Ecto neural progenitor cell (in vitro differentiated cells): ENCODE data around the gene NAXD.
"Not testable (repeated sequence)": the region's sequence is repeated elsewhere in the genome, so short reads cannot be mapped to it uniquely, and the experiment has no call there.

Source experiments
- DNase-seq: peaks from one replicate; pipeline ENCODE4 v3.0.0-alpha.2; 2018; ENCODE audit warnings: low spot score

NAXD gene

DNA sequence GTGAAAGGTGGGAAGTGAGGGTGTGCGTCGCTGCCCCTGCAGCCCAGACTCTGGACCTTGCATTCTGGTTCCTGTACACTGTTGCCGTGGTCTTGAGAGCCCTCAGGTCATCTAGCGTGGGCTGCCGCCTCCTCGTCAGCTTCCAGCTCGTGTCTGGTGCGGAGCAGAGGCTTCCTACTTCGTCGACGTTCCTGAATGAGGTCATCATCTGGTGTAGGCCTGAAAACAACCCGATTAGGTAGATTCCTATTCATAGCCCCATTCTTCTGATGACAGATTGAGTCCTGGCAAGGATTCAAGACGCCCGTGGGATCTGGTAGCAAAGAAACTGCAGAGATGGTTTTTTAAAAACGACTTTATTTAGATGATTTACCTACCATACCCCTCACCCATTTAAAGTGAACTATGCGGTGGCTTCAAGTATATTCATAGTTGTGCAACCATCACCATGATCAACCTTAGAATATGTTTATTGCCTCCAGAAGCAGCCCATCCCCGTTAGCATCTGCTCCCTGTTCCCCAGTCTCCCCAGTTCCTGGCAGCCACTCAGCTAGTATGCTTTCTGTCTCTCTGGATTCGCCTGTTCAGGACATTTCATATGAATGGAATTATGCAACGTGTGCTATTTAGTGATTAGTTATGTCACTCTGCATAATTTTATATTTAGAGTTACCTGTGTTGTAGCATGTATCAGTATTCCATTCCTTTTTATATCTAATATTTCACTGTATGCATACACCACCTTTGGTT lies 13.8 kb downstream of the NAXD start:
- no peak for DNase-seq

GRCh38 chr13:110629735-110630134 lies 14.4 kb downstream of the NAXD start:
- DNase-seq: no peak

DNA sequence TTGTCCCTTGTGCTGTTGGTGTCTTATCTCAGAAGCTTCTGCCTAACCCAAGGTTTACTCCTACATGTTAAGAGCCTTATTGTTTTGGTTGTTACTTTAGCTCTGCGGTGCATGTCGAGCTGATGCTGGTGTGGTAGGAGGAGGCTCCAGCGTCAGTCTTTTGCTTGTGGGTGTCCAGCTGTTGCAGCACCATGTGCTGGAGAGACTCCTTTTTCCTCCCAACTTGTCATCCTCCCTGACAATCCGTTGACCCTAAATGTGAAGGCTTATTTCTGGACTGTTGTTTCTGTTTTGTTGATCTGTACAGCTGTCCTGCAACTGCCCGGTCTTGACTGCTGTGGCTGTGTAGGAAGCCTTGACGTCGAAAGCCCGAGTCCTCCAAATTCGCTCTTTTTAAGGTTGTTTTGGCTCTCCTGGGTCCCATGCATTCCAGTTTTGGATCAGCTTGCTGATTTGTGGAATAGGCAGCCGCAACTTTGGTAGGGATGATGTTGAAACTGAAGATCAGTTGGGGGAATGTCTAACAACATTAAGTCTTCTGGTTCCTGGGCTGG lies 15.3 kb downstream of the NAXD start:
- DNase-seq: no peak

DNA sequence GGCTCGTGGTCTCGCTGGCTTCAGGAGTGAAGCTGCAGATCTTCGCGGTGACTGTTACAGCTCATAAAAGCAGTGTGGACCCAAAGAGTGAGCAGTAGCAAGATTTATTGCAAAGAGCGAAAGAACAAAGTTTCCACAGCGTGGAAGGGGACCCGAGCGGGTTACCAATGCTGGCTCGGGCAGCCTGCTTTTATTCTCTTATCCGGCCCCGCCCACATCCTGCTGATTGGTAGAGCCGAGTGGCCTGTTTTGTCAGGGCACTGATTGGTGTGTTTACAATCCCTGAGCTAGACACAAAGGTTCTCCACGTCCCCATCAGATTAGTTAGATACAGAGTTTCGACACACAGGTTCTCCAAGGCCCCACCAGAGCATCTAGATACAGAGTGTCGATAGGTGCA lies 16.9 kb downstream of the NAXD start:
- not testable (repeated sequence) for DNase-seq

DNA sequence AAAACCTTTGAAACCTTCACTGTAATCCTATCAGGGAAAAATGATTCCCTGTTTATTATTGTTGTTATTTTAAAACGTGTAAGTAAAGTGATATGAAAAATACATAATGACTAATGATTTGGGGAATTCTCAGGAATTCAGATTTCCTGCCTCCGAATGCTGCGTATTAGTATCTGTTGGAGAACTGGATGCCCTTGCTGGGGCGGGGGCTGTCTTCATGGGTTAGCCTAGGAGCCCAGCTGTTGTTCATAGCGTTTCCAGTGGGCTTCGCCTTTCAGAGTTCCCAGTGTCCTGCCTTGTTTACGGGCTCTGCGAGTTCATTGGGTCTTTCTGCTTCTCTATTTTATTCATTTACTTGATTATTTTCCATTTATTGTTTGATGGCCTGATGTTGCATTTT lies 18.4 kb downstream of the NAXD start:
- no peak for DNase-seq

DNA sequence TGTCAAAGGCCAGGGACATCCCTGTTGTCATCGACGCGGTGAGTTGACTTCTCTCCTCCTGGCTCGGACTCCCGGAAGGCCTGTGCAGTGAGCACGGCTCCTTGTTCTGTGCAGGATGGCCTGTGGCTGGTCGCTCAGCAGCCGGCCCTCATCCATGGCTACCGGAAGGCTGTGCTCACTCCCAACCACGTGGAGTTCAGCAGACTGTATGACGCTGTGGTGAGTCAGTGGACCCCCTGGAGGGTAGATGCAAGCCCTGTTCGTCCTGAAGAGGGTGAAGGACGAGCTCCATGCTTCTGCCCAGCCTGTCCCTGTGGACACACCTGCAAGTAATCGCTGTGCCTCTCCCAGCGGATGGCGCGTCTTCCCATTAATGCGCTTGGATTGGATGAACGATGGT lies 19.2 kb downstream of the NAXD start:
- DNase-seq: no peak

GRCh38 chr13:110635405-110636002 lies 20.2 kb downstream of the NAXD start:
- no peak for DNase-seq

- DNase-seq: no peak
Observed at GRCh38 chr13:110636053-110636475, 20.7 kb downstream of the NAXD start.

- DNase-seq: peak; percentile 34
Observed at GRCh38 chr13:110636701-110637201, 21.4 kb downstream of the NAXD start.

- no peak for DNase-seq
Observed at GRCh38 chr13:110637275-110637674, 21.9 kb downstream of the NAXD start.

GRCh38 chr13:110637747-110638146 lies 22.4 kb downstream of the NAXD start:
- peak; percentile 30 for DNase-seq

DNA sequence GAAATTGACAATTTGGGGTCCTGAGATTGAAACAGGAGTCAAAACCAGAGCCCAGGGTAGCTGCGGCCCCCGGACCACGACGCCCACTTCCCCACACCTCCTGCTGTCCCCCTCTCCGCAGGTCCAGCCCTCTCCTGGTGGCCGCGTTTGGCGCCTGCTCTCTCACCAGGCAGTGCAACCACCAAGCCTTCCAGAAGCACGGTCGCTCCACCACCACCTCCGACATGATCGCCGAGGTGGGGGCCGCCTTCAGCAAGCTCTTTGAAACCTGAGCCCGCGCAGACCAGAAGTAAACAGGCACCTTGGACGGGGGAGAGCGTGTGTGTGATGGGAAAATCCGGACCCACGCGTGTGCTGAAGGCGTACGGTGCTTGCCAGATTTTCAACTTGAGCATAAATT lies 22.9 kb downstream of the NAXD start:
- peak; percentile 34 for DNase-seq

GRCh38 chr13:110638814-110639806 lies 23.8 kb downstream of the NAXD start:
- peak; percentile 14 for DNase-seq

DNA sequence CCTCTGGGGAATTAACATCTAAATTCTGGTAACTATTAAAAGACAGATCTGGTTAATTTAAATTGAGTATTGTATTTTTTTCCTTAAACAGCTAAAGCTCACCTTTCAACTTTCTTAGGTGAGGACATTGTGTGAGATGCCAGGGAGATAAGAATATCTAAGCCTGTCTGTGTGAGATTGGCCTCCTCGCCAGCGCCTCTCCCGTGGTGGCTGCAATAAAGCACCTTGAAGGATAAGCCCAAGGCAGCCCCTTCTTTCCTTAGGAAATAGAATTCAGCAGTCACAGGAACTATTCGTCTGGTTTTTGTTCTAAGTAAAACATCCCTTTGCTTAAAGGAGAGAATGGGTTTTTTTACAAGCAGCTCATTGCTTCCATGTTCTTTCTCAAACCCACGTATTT lies 24.6 kb downstream of the NAXD start:
- no peak for DNase-seq

- no peak for DNase-seq
Observed at GRCh38 chr13:110640591-110641029, 25.3 kb downstream of the NAXD start.

GRCh38 chr13:110641055-110642015 lies 26.0 kb downstream of the NAXD start:
- DNase-seq: no peak

GRCh38 chr13:110642291-110642981 lies 27.1 kb downstream of the NAXD start:
- DNase-seq: no peak

DNA sequence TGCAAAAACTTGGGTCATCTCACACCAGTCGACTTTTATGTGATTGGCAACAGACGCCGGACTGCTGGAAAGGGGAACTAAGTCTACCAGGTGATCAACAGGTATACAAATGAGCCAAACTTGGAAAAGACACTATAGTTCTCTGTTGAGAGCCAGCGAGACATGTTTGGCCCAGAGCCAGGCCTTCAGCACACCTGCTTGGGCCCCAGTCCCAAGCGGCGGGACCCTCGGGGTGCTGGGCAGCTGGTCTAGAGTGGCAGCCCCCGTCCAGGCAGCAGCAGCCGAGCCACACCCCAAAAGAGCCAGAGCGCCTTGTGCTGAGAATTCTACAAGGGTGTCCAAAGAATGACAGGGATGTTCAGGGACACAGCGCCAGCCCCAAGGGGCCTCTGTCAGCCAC lies 28.0 kb downstream of the NAXD start:
- no peak for DNase-seq

- DNase-seq: no peak
Observed at GRCh38 chr13:110643768-110644421, 28.6 kb downstream of the NAXD start.
